Epithelial cell of esophagus (primary cell): Measurements from ENCODE around the gene MACROD2.

ENCODE experiments used
- DNase-seq: peaks from one replicate; pipeline ENCODE4 v3.0.0; 2010; ENCODE audit warnings: low read depth
- H3K4me3 ChIP-seq: 2 replicates; pipeline ENCODE4 v1.5.1; 2011; ENCODE audit warnings: mild to moderate bottlenecking, low read length, control low read depth
- TF ChIP-seq, protein P1 (sequence below): IDR thresholded peaks from 2 replicates; pipeline ENCODE4 v1.5.1; 2011; ENCODE audit warnings: low read depth, mild to moderate bottlenecking, low read length, control low read depth, inconsistent platforms; ENCODE audit not compliant: insufficient read depth; ENCODE audit errors: missing control alignments

Gene MACROD2

DNA sequence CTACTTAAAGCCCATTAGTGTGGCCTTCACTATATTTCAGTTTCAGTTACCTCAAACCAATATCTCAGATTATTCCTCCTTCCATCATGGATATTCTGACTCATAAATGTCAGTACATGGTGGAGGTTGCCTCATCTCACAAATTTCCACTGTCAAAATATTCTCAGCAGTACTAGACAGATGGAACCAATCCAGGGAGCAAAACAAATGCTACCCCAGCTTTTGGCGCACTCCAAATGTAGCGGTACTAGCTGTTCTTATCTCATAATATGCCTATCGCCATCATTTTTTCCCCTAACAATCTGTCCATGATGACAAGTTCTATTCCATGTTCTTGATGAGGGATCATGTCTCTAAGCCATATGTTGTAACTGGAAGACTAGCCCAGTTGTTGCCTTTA, 1551.8 kb downstream of the MACROD2 start:
- no peak for DNase-seq
- H3K4me3 ChIP-seq = no peak overlapping the region
- TF ChIP-seq, protein P1, sequence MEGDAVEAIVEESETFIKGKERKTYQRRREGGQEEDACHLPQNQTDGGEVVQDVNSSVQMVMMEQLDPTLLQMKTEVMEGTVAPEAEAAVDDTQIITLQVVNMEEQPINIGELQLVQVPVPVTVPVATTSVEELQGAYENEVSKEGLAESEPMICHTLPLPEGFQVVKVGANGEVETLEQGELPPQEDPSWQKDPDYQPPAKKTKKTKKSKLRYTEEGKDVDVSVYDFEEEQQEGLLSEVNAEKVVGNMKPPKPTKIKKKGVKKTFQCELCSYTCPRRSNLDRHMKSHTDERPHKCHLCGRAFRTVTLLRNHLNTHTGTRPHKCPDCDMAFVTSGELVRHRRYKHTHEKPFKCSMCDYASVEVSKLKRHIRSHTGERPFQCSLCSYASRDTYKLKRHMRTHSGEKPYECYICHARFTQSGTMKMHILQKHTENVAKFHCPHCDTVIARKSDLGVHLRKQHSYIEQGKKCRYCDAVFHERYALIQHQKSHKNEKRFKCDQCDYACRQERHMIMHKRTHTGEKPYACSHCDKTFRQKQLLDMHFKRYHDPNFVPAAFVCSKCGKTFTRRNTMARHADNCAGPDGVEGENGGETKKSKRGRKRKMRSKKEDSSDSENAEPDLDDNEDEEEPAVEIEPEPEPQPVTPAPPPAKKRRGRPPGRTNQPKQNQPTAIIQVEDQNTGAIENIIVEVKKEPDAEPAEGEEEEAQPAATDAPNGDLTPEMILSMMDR = no peak

DNA sequence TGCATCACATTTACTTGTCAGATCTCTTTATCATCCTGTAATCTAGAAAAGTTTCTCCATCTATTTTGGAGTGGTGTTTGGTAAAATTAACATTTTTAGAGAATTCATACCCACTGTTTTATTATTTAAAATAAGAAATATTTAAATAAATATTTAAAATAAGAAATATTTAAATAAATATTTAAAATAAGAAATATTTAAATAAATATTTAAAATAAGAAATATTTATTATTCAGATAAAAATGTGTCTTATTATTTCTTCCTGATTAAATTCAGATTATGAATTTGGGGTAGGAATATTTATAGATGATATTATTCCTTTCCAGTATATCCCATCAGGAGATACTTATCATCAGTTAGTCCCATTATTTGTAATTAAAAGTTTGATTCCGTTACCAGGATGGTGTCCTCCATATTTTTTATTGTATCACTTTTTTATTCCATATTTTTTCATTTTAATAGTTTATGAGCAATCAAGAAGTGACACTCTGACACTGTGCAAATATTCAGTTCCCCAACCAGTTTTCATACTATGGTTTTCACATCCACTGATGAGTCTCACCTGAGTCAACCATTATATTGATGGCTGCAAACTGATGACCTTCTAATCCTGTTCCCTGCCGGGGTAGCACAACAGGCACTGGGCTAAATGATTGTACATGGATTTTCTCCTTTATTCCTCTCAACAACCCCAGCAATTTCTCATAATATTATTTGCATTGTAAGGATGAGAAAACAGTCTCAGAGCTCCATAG, 1555.0 kb downstream of the MACROD2 start:
- TF ChIP-seq, protein P1 = no peak
- DNase-seq = no peak
- H3K4me3 ChIP-seq = no peak overlapping the region

DNA sequence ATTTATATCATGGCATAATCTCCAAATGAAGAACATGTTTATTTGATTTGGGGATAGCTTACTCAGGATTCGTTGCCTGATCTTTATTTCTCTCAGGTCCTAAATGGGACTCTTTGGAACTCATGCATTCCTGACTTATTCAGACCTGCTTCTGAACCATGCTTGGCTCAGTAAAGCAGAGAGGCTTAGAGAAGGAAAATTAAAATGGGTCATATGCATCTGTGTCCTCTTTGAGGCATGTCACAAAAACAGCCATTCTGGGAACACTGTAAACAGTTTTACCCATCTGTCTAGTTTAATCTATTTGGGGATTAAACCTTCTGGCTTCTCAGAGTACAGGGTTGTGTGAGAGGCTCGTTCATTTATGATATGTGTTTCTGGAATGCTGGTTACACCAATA, 1560.6 kb downstream of the MACROD2 start:
- TF ChIP-seq, protein P1 = no peak

DNA sequence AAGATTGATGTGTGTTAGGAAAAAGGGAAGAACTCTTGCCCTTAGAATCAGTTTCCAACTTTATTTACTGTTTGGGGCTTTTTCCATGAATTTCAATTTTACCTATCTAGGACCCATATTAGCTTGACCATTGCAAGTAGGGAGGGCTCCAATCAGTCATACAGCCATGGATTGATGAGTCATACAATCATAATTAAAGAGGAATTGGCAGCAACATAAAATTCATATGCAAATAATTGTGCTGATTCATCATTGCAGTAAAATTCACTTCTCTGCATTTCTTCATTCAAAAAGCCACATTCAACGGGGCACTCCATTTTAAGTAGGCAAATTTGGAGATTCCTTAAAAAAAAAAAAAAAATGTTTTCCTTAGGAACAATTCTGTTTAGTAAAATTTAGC, 1561.6 kb downstream of the MACROD2 start:
- H3K4me3 ChIP-seq = no peak overlapping the region
- no peak for DNase-seq
- TF ChIP-seq, protein P1 = no peak

More for the DNA sequence above, 1560.6 kb downstream of the MACROD2 start:
- H3K4me3 ChIP-seq = no peak overlapping the region
- no peak for DNase-seq

DNA sequence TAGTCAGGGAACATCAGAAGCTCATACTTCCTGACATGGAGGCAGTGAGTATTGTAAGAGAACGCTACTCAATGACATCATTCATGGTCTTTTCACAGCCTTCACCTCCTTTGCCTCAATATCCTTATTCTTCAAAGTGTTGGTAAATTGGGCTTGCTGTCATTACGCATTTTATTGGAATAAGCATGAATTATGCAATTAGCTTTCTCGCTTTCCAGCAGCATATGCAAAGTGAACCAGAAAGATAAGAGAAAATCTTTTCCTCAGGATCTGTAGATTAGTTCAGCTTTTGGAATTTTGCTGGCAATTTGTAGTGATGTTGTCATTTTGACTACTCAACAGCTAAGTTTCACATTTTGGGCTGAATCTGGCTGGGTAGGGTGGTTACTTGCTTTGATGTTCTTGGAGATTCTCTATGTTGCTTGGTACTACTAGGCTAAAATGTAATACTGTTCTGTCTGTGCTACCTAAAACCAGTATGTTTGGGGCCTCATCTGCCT, 1565.8 kb downstream of the MACROD2 start:
- H3K4me3 ChIP-seq = no peak overlapping the region
- no peak for DNase-seq
- TF ChIP-seq, protein P1 = no peak

DNA sequence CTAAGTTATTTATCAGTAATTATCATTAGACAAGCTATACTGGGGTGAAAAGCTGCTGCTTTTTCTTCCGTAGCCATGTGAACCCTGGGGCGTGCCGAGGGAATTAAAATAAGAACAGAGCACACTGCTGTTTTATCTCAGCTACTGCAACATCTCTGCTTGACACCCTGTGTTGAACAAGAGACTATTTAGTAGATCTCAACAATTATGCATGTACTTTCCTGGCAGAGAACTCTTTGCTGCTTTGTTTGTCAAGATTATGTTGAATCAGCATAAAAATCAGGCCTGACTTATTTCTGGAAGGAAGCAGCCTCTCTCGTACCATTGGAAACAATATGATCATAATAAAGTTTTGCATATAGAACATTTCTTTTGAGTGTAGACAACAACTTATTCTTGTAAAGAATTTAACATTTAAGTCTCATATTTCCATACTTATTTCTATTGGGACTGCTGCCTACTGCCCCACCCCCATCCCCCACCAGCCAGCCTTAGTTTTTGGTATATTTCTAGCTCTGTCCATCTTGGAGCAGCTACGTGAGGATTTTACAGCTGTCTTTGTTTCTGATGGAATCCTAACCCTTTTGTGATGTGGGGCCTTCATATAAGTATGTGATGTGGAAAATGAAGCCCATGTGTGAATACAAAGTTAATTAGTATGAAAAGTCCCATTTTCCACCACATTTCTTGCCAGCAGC, 1566.5 kb downstream of the MACROD2 start:
- TF ChIP-seq, protein P1 = no peak
- no peak overlapping the region for H3K4me3 ChIP-seq
- DNase-seq = no peak
